PFSK-1 (cell line): ENCODE measurements around the gene GSG1.

Experiments used
- POLR2AphosphoS5 ChIP-seq: IDR thresholded peaks from 2 replicates; pipeline ENCODE4 v1.6.1; 2012; ENCODE audit warnings: low read depth, mild to moderate bottlenecking, control low read depth, low read length, moderate library complexity
- SIN3A ChIP-seq: IDR thresholded peaks from 2 replicates; pipeline ENCODE4 v1.6.1; 2012; ENCODE audit warnings: mild to moderate bottlenecking, low read length, moderate library complexity, borderline replicate concordance; ENCODE audit not compliant: insufficient read depth
- TAF1 ChIP-seq: IDR thresholded peaks from 2 replicates; pipeline ENCODE4 v1.6.1; 2012; ENCODE audit warnings: low read length, control low read depth, borderline replicate concordance; ENCODE audit not compliant: insufficient read depth
- TF ChIP-seq, protein P1 (sequence below), 2 experiments: IDR thresholded peaks; 2 replicates each; pipeline versions ENCODE4 v1.6.1 to v1.8.0; 2011 to 2012; ENCODE audit warnings: low read depth in 2 of 2, low read length in 2 of 2, control low read depth in 1 of 2, inconsistent platforms in 1 of 2, mild to moderate bottlenecking in 1 of 2, moderate library complexity in 1 of 2; ENCODE audit not compliant: insufficient read depth in 1 of 2

GRCh38 chr12:13084898-13085640 is 18.4 kb downstream of the GSG1 start:
- TF ChIP-seq TAF1 (no peak), POLR2AphosphoS5 (no peak), SIN3A (no peak)
- TF ChIP-seq, protein P1, sequence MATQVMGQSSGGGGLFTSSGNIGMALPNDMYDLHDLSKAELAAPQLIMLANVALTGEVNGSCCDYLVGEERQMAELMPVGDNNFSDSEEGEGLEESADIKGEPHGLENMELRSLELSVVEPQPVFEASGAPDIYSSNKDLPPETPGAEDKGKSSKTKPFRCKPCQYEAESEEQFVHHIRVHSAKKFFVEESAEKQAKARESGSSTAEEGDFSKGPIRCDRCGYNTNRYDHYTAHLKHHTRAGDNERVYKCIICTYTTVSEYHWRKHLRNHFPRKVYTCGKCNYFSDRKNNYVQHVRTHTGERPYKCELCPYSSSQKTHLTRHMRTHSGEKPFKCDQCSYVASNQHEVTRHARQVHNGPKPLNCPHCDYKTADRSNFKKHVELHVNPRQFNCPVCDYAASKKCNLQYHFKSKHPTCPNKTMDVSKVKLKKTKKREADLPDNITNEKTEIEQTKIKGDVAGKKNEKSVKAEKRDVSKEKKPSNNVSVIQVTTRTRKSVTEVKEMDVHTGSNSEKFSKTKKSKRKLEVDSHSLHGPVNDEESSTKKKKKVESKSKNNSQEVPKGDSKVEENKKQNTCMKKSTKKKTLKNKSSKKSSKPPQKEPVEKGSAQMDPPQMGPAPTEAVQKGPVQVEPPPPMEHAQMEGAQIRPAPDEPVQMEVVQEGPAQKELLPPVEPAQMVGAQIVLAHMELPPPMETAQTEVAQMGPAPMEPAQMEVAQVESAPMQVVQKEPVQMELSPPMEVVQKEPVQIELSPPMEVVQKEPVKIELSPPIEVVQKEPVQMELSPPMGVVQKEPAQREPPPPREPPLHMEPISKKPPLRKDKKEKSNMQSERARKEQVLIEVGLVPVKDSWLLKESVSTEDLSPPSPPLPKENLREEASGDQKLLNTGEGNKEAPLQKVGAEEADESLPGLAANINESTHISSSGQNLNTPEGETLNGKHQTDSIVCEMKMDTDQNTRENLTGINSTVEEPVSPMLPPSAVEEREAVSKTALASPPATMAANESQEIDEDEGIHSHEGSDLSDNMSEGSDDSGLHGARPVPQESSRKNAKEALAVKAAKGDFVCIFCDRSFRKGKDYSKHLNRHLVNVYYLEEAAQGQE (IDR thresholded peaks at IDR 0.05; ENCODE audit: insufficient read depth in 1 of 2, low read depth in 2 of 2, low read length in 2 of 2): no peak
